Measurements from ENCODE around the gene HIGD1C.
"Not testable (repeated sequence)": the region's sequence is repeated elsewhere in the genome, so short reads cannot be mapped to it uniquely, and the experiment has no call there.

Gene HIGD1C

GRCh38 chr12:50933459-50934124 lies 18.8 kb upstream of the HIGD1C start:
- DNase-seq (ENCODE audit: extremely low read depth in 1 of 2, low read depth in 1 of 2): no peak

DNA sequence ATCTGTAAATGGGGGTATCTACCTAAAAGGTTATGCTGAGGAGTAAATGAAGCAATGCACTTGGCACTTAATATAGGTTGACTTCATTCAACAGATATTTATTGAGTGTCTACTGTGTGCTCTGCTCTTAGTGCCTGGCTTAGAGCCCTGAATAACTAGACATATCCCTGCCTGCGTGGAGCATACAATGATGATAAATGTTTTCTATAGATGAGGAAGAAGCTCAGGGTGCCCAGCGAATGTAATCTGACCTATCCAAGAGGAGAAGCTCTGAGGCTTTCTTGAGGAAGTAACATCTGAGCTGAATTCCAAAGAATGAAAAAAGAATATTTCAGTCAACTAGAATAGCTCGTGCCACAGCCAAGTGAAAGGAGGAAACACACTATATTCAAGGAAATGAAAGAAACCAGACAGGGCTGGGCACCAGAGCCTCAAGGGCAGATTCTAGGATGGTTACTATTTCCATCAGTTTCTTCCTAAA lies 17.9 kb upstream of the HIGD1C start:
- no peak for DNase-seq (ENCODE audit: extremely low read depth in 1 of 2, low read depth in 1 of 2)

- no peak for DNase-seq (ENCODE audit: extremely low read depth in 1 of 2, low read depth in 1 of 2)
Measured at GRCh38 chr12:50934981-50935807, 17.1 kb upstream of the HIGD1C start.

- no peak for DNase-seq (ENCODE audit: extremely low read depth in 1 of 2, low read depth in 1 of 2)
Measured at GRCh38 chr12:50936821-50937530, 15.4 kb upstream of the HIGD1C start.

DNA sequence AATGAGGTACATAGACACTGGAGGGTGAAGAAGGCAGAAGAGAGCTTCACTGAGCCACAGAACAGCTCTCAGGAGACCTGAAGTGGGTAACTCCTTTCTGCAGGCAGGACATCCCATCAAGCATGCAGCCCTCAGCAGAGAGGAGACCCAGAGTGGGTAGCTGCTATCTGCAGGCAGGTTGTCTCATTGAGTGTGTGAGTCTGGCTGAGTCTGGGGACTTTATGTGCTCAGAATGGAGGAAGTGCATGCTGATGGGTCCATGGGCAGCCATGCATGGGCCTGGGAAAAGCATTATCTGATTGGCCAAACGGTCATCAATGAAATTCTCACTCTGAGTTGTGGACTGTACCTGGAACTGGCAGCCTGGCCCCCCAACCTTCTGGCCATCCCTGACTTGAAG lies 14.7 kb upstream of the HIGD1C start:
- DNase-seq (ENCODE audit: extremely low read depth in 1 of 2, low read depth in 1 of 2): no peak

GRCh38 chr12:50947933-50948626 lies 4.3 kb upstream of the HIGD1C start:
- no peak for DNase-seq (ENCODE audit: extremely low read depth in 1 of 2, low read depth in 1 of 2)

GRCh38 chr12:50948798-50949197 lies 3.5 kb upstream of the HIGD1C start:
- DNase-seq (ENCODE audit: extremely low read depth in 1 of 2, low read depth in 1 of 2): no peak

GRCh38 chr12:50949801-50950302 lies 2.5 kb upstream of the HIGD1C start:
- no peak for DNase-seq (ENCODE audit: extremely low read depth in 1 of 2, low read depth in 1 of 2)

DNA sequence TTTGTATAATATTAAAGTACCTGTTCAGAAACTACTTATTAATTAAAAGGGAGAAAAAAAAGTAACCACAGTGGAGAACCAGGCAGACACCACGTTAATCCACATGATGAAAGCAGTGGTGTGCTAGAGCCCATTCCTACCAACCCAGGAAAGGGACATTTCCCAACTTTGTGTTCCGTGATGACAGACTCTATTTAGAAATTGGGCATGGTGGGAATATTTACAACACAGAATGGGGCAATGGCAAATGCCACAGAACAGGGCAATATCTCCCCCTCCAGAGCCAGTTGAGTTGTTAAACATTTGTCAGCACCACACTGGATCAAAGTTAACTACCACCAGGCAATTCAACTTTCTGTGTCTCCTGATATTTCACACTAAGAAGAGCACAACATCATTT lies 1.2 kb upstream of the HIGD1C start:
- DNase-seq (ENCODE audit: extremely low read depth in 1 of 2, low read depth in 1 of 2): no peak

GRCh38 chr12:50953047-50953446 lies 703 bp downstream of the HIGD1C start:
- no peak for DNase-seq (ENCODE audit: extremely low read depth in 1 of 2, low read depth in 1 of 2)

GRCh38 chr12:50954789-50955188 lies 2.4 kb downstream of the HIGD1C start:
- DNase-seq (ENCODE audit: extremely low read depth in 1 of 2, low read depth in 1 of 2): not testable (repeated sequence)

DNA sequence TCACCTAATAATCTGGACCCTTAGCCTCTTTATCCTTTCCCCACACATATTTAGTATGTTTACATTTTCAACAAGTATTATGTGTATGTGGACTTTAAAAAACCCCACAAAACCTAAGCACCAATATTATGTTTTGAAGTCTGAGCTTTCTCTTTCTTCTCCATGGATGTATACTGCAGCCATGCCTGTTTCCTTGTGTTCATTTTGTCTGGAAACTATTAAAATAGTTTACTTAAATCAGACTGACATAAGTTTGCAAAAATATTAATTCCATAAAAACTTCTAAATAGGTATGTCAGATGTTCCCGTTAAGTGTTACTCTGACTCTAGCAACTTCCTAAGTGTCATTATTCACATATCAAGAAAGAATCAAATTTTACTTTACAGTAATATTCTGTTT lies 2.9 kb downstream of the HIGD1C start:
- no peak for DNase-seq (ENCODE audit: extremely low read depth in 1 of 2, low read depth in 1 of 2)

DNA sequence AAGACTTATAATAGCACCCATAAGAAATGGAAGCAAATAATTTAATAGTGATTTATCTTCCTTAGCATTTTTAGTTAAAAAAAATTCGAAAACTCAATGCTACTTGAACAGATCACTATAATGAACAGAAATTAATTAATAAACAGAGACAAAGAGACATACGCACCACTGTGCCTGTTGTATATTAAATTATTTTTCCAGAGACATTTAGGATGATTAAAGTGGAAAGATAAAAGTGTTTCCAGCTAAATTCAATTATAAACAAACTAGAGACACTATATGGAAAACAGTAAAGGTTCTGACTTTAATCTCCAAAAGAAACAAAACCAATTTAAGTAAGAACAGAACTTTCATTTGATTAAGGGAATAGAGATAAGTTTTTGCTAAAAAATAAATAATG lies 3.4 kb downstream of the HIGD1C start:
- no peak for DNase-seq (ENCODE audit: extremely low read depth in 1 of 2, low read depth in 1 of 2)

- DNase-seq (ENCODE audit: extremely low read depth in 1 of 2, low read depth in 1 of 2): no peak
Measured at GRCh38 chr12:50960130-50960529, 7.8 kb downstream of the HIGD1C start.

- no peak for DNase-seq (ENCODE audit: extremely low read depth in 1 of 2, low read depth in 1 of 2)
Measured at GRCh38 chr12:50961708-50962107, 9.4 kb downstream of the HIGD1C start.

GRCh38 chr12:50964432-50964831 lies 12.1 kb downstream of the HIGD1C start:
- no peak for DNase-seq (ENCODE audit: extremely low read depth in 1 of 2, low read depth in 1 of 2)

DNA sequence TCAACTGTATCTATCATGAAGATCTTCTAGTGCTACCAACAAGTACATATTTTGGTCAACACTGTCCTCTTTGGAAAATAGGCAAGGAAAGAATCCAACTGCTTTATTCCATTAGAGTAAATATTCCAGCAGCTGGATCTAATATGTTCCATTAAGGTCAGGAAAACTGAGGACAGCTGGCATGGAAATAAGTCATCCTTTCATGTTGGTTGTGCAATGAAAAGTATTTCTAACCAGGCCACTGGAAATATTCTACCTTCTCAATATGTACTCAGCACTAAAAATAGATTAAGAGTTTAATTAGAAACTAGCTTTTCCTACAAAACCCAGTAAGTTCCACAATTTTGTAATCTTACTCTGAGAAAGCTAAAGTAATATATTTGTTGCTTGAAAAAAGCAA lies 19.6 kb downstream of the HIGD1C start:
- DNase-seq (ENCODE audit: extremely low read depth in 1 of 2, low read depth in 1 of 2): no peak

DNA sequence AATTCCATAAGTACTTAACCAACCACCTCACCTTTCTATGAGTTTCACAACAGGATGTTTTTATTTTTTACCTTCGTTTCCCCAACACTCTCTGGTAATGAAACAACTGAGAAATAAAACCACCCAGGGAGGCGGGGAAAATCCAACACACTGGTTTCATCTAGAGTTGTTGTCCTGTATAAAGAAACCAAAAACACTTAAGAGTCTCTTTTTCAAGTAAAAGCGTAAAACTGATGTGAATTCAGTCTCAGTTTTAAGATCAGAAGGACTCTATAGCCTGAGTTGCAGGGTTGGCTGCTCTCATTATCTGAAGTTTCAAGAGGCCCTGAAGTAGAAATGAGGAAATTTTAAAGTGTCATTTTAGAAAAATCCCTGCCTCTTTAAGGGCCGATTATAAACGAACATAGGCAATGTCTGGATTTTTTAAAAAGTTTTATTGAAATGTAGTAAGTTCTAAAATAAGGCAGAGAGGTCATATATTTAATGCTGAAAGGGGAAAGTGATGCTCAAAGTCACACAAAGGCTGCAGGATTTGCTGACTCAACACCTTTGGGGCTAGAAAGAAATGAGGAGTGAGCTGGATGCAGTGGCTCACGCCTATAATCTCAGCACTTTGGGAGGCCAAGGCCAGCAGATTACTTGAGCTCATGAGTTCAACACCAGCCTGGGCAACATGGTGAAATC lies 27.2 kb downstream of the HIGD1C start:
- DNase-seq (ENCODE audit: extremely low read depth in 1 of 2, low read depth in 1 of 2): no peak

DNA sequence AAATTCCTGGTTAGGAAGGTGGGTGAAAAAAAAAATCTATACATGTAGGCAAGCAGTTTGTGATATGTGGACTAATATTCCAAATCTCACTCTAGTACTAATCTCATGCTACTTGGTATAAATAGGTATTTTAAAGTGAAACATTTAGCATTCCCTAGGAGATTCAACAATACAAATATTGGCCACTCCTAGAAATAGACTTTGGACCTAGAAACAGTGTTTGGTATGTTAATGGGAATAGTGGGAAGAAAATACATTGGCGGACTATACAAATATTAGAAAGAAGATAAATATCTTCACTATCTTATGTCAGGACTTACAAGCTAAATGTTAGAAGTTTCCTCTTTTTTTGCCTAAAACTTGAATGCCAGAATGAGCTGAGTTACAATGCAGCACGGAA lies 28.2 kb downstream of the HIGD1C start:
- no peak for DNase-seq (ENCODE audit: extremely low read depth in 1 of 2, low read depth in 1 of 2)
